Testis (tissue), 2 donors: Measurements from ENCODE around the gene CD28.

ENCODE experiments used
- POLR2A ChIP-seq: fragments of 450-650 bp; IDR thresholded peaks from one replicate; pipeline ENCODE4 v1.6.1; 2017; ENCODE audit warnings: antibody characterized with exemption, mild to moderate bottlenecking, moderate library complexity
- TF ChIP-seq, protein P1 (sequence below), 3 experiments: fragments of 450-650 bp in 2 of 3; fragments of 200-600 bp in 1 of 3; sonication (generic) in 1 of 3; IDR thresholded peaks; one replicate each; pipeline ENCODE4 v1.5.1; 2016 to 2019; ENCODE audit warnings: antibody characterized with exemption in 3 of 3, mild to moderate bottlenecking in 2 of 3, moderate library complexity in 1 of 3

DNA sequence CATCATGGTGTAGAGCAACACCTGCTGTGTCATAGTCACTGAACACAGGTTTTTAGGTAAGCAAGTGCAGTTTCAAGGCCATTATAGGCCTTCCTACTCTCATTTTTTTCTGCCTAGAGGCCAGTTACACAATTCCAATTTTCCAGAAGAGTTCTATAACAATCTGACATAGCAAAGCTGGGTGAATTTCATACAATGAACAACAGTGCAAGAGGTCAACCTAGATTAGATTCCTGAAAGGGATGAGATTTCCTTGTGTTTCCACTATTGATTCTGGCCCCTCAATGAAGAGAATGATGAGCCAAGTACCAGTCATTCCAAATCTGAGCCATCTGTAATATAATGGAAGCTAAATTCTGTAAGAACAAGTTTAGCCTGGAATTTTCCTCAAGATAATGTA lies 15.3 kb upstream of the CD28 start:
- TF ChIP-seq, protein P1, sequence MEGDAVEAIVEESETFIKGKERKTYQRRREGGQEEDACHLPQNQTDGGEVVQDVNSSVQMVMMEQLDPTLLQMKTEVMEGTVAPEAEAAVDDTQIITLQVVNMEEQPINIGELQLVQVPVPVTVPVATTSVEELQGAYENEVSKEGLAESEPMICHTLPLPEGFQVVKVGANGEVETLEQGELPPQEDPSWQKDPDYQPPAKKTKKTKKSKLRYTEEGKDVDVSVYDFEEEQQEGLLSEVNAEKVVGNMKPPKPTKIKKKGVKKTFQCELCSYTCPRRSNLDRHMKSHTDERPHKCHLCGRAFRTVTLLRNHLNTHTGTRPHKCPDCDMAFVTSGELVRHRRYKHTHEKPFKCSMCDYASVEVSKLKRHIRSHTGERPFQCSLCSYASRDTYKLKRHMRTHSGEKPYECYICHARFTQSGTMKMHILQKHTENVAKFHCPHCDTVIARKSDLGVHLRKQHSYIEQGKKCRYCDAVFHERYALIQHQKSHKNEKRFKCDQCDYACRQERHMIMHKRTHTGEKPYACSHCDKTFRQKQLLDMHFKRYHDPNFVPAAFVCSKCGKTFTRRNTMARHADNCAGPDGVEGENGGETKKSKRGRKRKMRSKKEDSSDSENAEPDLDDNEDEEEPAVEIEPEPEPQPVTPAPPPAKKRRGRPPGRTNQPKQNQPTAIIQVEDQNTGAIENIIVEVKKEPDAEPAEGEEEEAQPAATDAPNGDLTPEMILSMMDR (IDR thresholded peaks at IDR 0.05), result no peak
- TF ChIP-seq POLR2A, result no peak
